IMR-90 (cell line): Measurements from ENCODE around the gene TSHZ3. TPM values are rescaled to one million over a fixed set of nuclear protein-coding genes. Genes with fewer than 3 reads are reported as not detected.

Experiments
- ATAC-seq: fragments of 200-7000 bp; cut with Tn5 transposase; 2 replicates; pipeline ENCODE4 v1.9.1; 2020; ENCODE audit warnings: low read depth, mild to moderate bottlenecking, moderate library complexity
- BruUV-seq: library from RNA; stranded (reverse); fragments of 400-500 nt; replicated peaks from 2 replicates; lab custom pipeline; 2021; lab: Mats Ljungman, UMichigan
- CTCF ChIA-PET: fragments of 300-600 bp; formaldehyde crosslinking; extraction: SDS; loops from one replicate; lab custom pipeline; 2021; ENCODE audit warnings: antibody characterized with exemption; lab: Yijun Ruan, JAX
- POLR2A ChIA-PET: fragments of 300-600 bp; sonication (Branson Sonifier 250); formaldehyde crosslinking; loops from one replicate; lab custom pipeline; 2022; ENCODE audit warnings: antibody characterized with exemption; ENCODE audit not compliant: unreplicated experiment; lab: Charles Lee
- DNase-seq: peaks from one replicate; pipeline ENCODE4 v3.0.0; 2013
- H2AFZ ChIP-seq: replicated peaks from 2 replicates; pipeline ENCODE3; 2013; ENCODE audit warnings: low read length, mild to moderate bottlenecking; ENCODE audit not compliant: poor library complexity
- H2AK5ac ChIP-seq: 2 replicates; pipeline ENCODE4 v1.6.1; 2013; ENCODE audit warnings: low read depth, low read length, inconsistent platforms
- H2AK9ac ChIP-seq: replicated peaks from 2 replicates; pipeline ENCODE3; 2013; ENCODE audit warnings: mild to moderate bottlenecking, low read depth, low read length, moderate library complexity; ENCODE audit not compliant: poor library complexity
- H2BK120ac ChIP-seq: 2 replicates; pipeline ENCODE4 v1.6.1; 2013; ENCODE audit warnings: low read depth, low read length, inconsistent platforms
- H2BK15ac ChIP-seq: 3 replicates; pipeline ENCODE4 v1.6.1; 2013; ENCODE audit warnings: low read depth, low read length, inconsistent platforms
- H2BK20ac ChIP-seq: 2 replicates; pipeline ENCODE4 v1.6.1; 2013; ENCODE audit warnings: low read depth, mild to moderate bottlenecking, inconsistent platforms, low read length, moderate library complexity
- H2BK5ac ChIP-seq: 2 replicates; pipeline ENCODE4 v1.6.1; 2013; ENCODE audit warnings: mild to moderate bottlenecking, low read depth, low read length, inconsistent platforms; ENCODE audit not compliant: poor library complexity, severe bottlenecking
- H3K14ac ChIP-seq: replicated peaks from 2 replicates; pipeline ENCODE4 v1.6.1; 2013; ENCODE audit warnings: low read depth, low read length, inconsistent platforms
- H3K18ac ChIP-seq: 2 replicates; pipeline ENCODE4 v1.6.1; 2013; ENCODE audit warnings: low read depth, low read length, control low read depth
- H3K23ac ChIP-seq: 2 replicates; pipeline ENCODE4 v1.6.1; 2013; ENCODE audit warnings: low read depth, low read length, inconsistent platforms
- H3K27ac ChIP-seq: 2 replicates; pipeline ENCODE4 v1.5.1; 2013; ENCODE audit warnings: mild to moderate bottlenecking, control low read depth, low read length; ENCODE audit not compliant: insufficient read depth
- H3K27me3 ChIP-seq: 2 replicates; pipeline ENCODE4 v1.6.1; 2013; ENCODE audit warnings: low read length; ENCODE audit not compliant: control insufficient read depth, insufficient read depth
- H3K36me3 ChIP-seq: 2 replicates; pipeline ENCODE4 v1.6.1; 2013; ENCODE audit warnings: low read length, mixed read lengths; ENCODE audit not compliant: control insufficient read depth, insufficient read depth
- H3K4ac ChIP-seq: 2 replicates; pipeline ENCODE4 v1.6.1; 2013; ENCODE audit warnings: low read depth, low read length, inconsistent platforms
- H3K4me1 ChIP-seq: 2 replicates; pipeline ENCODE4 v1.6.1; 2013; ENCODE audit warnings: low read length, mixed read lengths; ENCODE audit not compliant: control insufficient read depth, insufficient read depth
- H3K4me2 ChIP-seq: 2 replicates; pipeline ENCODE4 v1.6.1; 2013; ENCODE audit warnings: low read depth, mild to moderate bottlenecking, control low read depth, low read length, moderate library complexity
- H3K4me3 ChIP-seq: 2 replicates; pipeline ENCODE4 v1.5.1; 2013; ENCODE audit warnings: low read depth, mild to moderate bottlenecking, control low read depth, low read length, moderate library complexity; ENCODE audit not compliant: insufficient read depth
- H3K56ac ChIP-seq: 2 replicates; pipeline ENCODE4 v1.6.1; 2013; ENCODE audit warnings: low read length, inconsistent platforms; ENCODE audit not compliant: insufficient read depth; ENCODE audit errors: extremely low read depth
- H3K79me1 ChIP-seq, 2 experiments: 2 replicates each; pipeline ENCODE4 v1.6.1; 2013; ENCODE audit warnings: low read length in 2 of 2, inconsistent platforms in 1 of 2, low read depth in 1 of 2
- H3K9ac ChIP-seq: 2 replicates; pipeline ENCODE4 v1.6.1; 2013; ENCODE audit warnings: low read depth, low read length, control low read depth
- H3K9me1 ChIP-seq: 2 replicates; pipeline ENCODE4 v1.6.1; 2013; ENCODE audit warnings: low read length, inconsistent platforms; ENCODE audit not compliant: insufficient read depth
- H3K9me3 ChIP-seq: 2 replicates; pipeline ENCODE4 v1.6.1; 2013; ENCODE audit warnings: low read length; ENCODE audit not compliant: control insufficient read depth, insufficient read depth
- H4K20me1 ChIP-seq: 2 replicates; pipeline ENCODE4 v1.6.1; 2013; ENCODE audit warnings: low read length, inconsistent platforms; ENCODE audit not compliant: insufficient read depth
- H4K5ac ChIP-seq: 2 replicates; pipeline ENCODE4 v1.6.1; 2013; ENCODE audit warnings: mild to moderate bottlenecking, low read depth, low read length, control low read depth
- H4K8ac ChIP-seq, 2 experiments: 2 replicates each; pipeline ENCODE4 v1.6.1; 2013; ENCODE audit warnings: low read depth in 2 of 2, low read length in 2 of 2, control low read depth in 1 of 2, inconsistent platforms in 1 of 2
- H4K91ac ChIP-seq: 2 replicates; pipeline ENCODE4 v1.6.1; 2013; ENCODE audit warnings: low read depth, low read length, inconsistent platforms; ENCODE audit not compliant: insufficient read depth
- CEBPB ChIP-seq: IDR thresholded peaks from 2 replicates; pipeline ENCODE4 v1.6.1; 2012; ENCODE audit warnings: low read depth, low read length, improper control_type of control experiment
- CHD1 ChIP-seq: IDR thresholded peaks from 2 replicates; pipeline ENCODE4 v1.6.1; 2012; ENCODE audit warnings: low read depth, low read length, improper control_type of control experiment
- ELK1 ChIP-seq: fragments of 150-350 bp; IDR thresholded peaks from 2 replicates; pipeline ENCODE4 v1.6.1; 2016; ENCODE audit warnings: low read depth, mild to moderate bottlenecking, low read length, moderate library complexity, borderline replicate concordance
- MAZ ChIP-seq: IDR thresholded peaks from 2 replicates; pipeline ENCODE4 v1.6.1; 2012; ENCODE audit warnings: low read depth, mild to moderate bottlenecking, low read length, improper control_type of control experiment, moderate library complexity, borderline replicate concordance
- MXI1 ChIP-seq: IDR thresholded peaks from 2 replicates; pipeline ENCODE4 v1.6.1; 2012; ENCODE audit warnings: low read depth, mild to moderate bottlenecking, low read length, moderate library complexity, borderline replicate concordance
- NFE2L2 ChIP-seq: fragments of 150-350 bp; IDR thresholded peaks from 2 replicates; pipeline ENCODE4 v1.6.1; 2016; ENCODE audit warnings: low read depth, mild to moderate bottlenecking, low read length
- POLR2A ChIP-seq: IDR thresholded peaks from 2 replicates; pipeline ENCODE4 v1.6.1; 2012; ENCODE audit warnings: mild to moderate bottlenecking, low read depth, low read length
- RCOR1 ChIP-seq: IDR thresholded peaks from 2 replicates; pipeline ENCODE4 v1.6.1; 2012; ENCODE audit warnings: mild to moderate bottlenecking, low read length, improper control_type of control experiment; ENCODE audit not compliant: insufficient replicate concordance
- RFX5 ChIP-seq: IDR thresholded peaks from 2 replicates; pipeline ENCODE4 v1.8.0; 2012; ENCODE audit warnings: low read depth, mild to moderate bottlenecking, low read length, moderate library complexity
- SMC3 ChIP-seq: fragments of 150-350 bp; IDR thresholded peaks from 2 replicates; pipeline ENCODE4 v1.6.1; 2016; ENCODE audit warnings: low read depth, mild to moderate bottlenecking, antibody characterized with exemption, low read length, moderate library complexity
- USF2 ChIP-seq: fragments of 150-350 bp; IDR thresholded peaks from 2 replicates; pipeline ENCODE4 v1.6.1; 2017; ENCODE audit warnings: mild to moderate bottlenecking, antibody characterized with exemption, low read length, low read depth
- WGBS, 2 experiments: methylation state at CpG; one replicate each; pipeline versions ENCODE4 v1.1.5 to v1.1.7; 2013; ENCODE audit warnings: missing lambda C conversion rate in 2 of 2; ENCODE audit not compliant: insufficient read length in 1 of 2; ENCODE audit errors: extremely low coverage in 2 of 2; 5-methylcytosine and 5-hydroxymethylcytosine counted together
- dilution Hi-C: fragments of 300-500 bp; cut with HindIII; formaldehyde crosslinking; loops from one replicate; pipeline ENCODE4 v1.14.3; 2018; ENCODE audit warnings: low sequenced_read_pairs; ENCODE audit not compliant: unreplicated experiment
- in situ Hi-C: fragments of 300-500 bp; cut with MboI; formaldehyde crosslinking; loops from 3 replicates; pipeline ENCODE4 v1.14.3; 2019; ENCODE audit warnings: low sequenced_read_pairs, inconsistent platforms, mixed read lengths
- intact Hi-C: fragments of 100-400 bp; cut with micrococcal nuclease; formaldehyde crosslinking; loops from 2 replicates; pipeline ENCODE4 v1.10.0; 2022
- polyA plus RNA-seq, 3 experiments: library from polyadenylated mRNA; depleted of rRNA; stranded (reverse); fragments of >200 nt; gene quantifications; 2 replicates each; pipeline ENCODE4 v1.2.3, GENCODE V29; 2012; ENCODE audit warnings: low replicate concordance in 1 of 3
- total RNA-seq: library from RNA; depleted of rRNA; stranded (reverse); fragments of >200 nt; gene quantifications from 2 replicates; pipeline ENCODE4 v1.2.3, GENCODE V29; 2012

TSHZ3 gene
- total and polyA plus RNA-seq, 2 of the 4 experiments (the other 2 are of a cell fraction) = 8.1 to 13.0 TPM

GRCh38 chr19:31270897-31271296 is 78.3 kb downstream of the TSHZ3 start:
- Histone ChIP-seq H3K27me3 (no peaks in the 10 kb centered on the region), H2AK5ac (no peak overlapping the region), H3K79me1 (peaks cover 20 to 21% of the 10 kb centered on the region in 2 experiments), H3K4me1 (peaks cover 2% of the 10 kb centered on the region; the same call in 1 of the 2 replicates), H2AFZ (no peak overlapping the region), H3K14ac (no peak overlapping the region), H3K4ac (no peak overlapping the region), H4K5ac (no peak overlapping the region), H2BK15ac (no peak overlapping the region), H3K9ac (no peak overlapping the region), H4K91ac (no peak overlapping the region), H2AK9ac (no peak overlapping the region), H4K8ac (no peak overlapping the region), H2BK120ac (no peak overlapping the region), H3K4me2 (no peak overlapping the region), H2BK5ac (no peak overlapping the region), H3K4me3 (no peak overlapping the region), H3K23ac (no peak overlapping the region), H4K20me1 (no peaks in the 10 kb centered on the region), H3K9me1 (0 out of 2 replicates have a peak, but pooled peaks cover 2% of the 10 kb centered on the region), H3K56ac (no peak overlapping the region), H2BK20ac (no peak overlapping the region), H3K9me3 (no peaks in the 10 kb centered on the region), H3K18ac (no peak overlapping the region), H3K36me3 (peaks cover 15% of the 10 kb centered on the region), H3K27ac (no peak overlapping the region)
- intact Hi-C loops (no loop called here), dilution Hi-C loops (no loop called here), in situ Hi-C loops (no loop called here)
- TF ChIP-seq SMC3 (no peak), CHD1 (no peak), CEBPB (no peak), MAZ (no peak), POLR2A (no peak), USF2 (no peak), NFE2L2 (no peak), ELK1 (no peak), MXI1 (no peak), RCOR1 (no peak), RFX5 (no peak)
- no CpG with 5 or more reads among the region's 6 CpGs for WGBS, 2 experiments
- ATAC-seq = peak; percentile 30; the same call in 1 of the 2 replicates
- DNase-seq = peak; percentile 58
- ChIA-PET POLR2A (interaction anchor here (0.5 kb wide), 1 partner anchor 56 kb away, joined by 3 read pairs; no protein-coding TSS in a partner anchor), CTCF (no interaction called here)
- no TSS peak for BruUV-seq
